Astrocyte (in vitro differentiated cells and primary cell): ENCODE results near the gene TEX38. TPM values are rescaled to one million over a fixed set of nuclear protein-coding genes. Genes with fewer than 3 reads are reported as not detected.

Experiments
- DNase-seq: peaks from one replicate; pipeline ENCODE4 v3.0.0-alpha.2; 2010; ENCODE audit warnings: low read depth
- FAIRE-seq: peaks from 2 replicates; lab custom pipeline; 2011; peaks lifted over from hg19 to GRCh38; lab: Jason Lieb, UNC
- H2AFZ ChIP-seq: 2 replicates; pipeline ENCODE4 v1.6.0; 2012; ENCODE audit warnings: low read depth, low read length, inconsistent platforms
- H3K27ac ChIP-seq: 2 replicates; pipeline ENCODE4 v1.5.1; 2011; ENCODE audit warnings: low read depth, low read length, inconsistent platforms
- H3K27me3 ChIP-seq: 2 replicates; pipeline ENCODE4 v1.6.0; 2011; ENCODE audit warnings: low read length, inconsistent platforms; ENCODE audit not compliant: insufficient read depth
- H3K36me3 ChIP-seq: 2 replicates; pipeline ENCODE4 v1.5.1; 2011; ENCODE audit warnings: low read length, inconsistent platforms; ENCODE audit not compliant: insufficient read depth
- H3K4me1 ChIP-seq: 2 replicates; pipeline ENCODE4 v1.5.1; 2011; ENCODE audit warnings: low read length, inconsistent platforms; ENCODE audit not compliant: insufficient read depth
- H3K4me2 ChIP-seq: 2 replicates; pipeline ENCODE4 v1.6.0; 2012; ENCODE audit warnings: low read length, inconsistent platforms
- H3K4me3 ChIP-seq: 2 replicates; pipeline ENCODE4 v1.5.1; 2011; ENCODE audit warnings: low read depth, mild to moderate bottlenecking, low read length, inconsistent platforms; ENCODE audit not compliant: insufficient read depth
- H3K79me2 ChIP-seq: 2 replicates; pipeline ENCODE4 v1.6.0; 2012; ENCODE audit warnings: mild to moderate bottlenecking, low read length, inconsistent platforms; ENCODE audit not compliant: insufficient read depth
- H3K9ac ChIP-seq: 2 replicates; pipeline ENCODE4 v1.6.0; 2012; ENCODE audit warnings: mild to moderate bottlenecking, low read length, inconsistent platforms
- H3K9me3 ChIP-seq: 2 replicates; pipeline ENCODE4 v1.5.1; 2012; ENCODE audit warnings: low read depth, mild to moderate bottlenecking, low read length, inconsistent platforms; ENCODE audit not compliant: insufficient read depth
- H4K20me1 ChIP-seq: 2 replicates; pipeline ENCODE4 v1.6.0; 2012; ENCODE audit warnings: low read length, inconsistent platforms; ENCODE audit not compliant: insufficient read depth
- H3K27ac Mint-ChIP-seq: one replicate; pipeline ENCODE4 v1.8.0; 2021; ENCODE audit warnings: mild to moderate bottlenecking, mixed read lengths; ENCODE audit not compliant: unreplicated experiment
- H3K27me3 Mint-ChIP-seq: one replicate; pipeline ENCODE4 v1.8.0; 2021; ENCODE audit warnings: low read depth, mixed read lengths; ENCODE audit not compliant: unreplicated experiment
- H3K36me3 Mint-ChIP-seq: one replicate; pipeline ENCODE4 v1.8.0; 2021; ENCODE audit warnings: low read depth, mixed read lengths; ENCODE audit not compliant: unreplicated experiment
- H3K4me1 Mint-ChIP-seq: one replicate; pipeline ENCODE4 v1.8.0; 2021; ENCODE audit warnings: low read depth, mixed read lengths; ENCODE audit not compliant: unreplicated experiment
- H3K4me3 Mint-ChIP-seq: one replicate; pipeline ENCODE4 v1.8.0; 2021; ENCODE audit warnings: mild to moderate bottlenecking, moderate library complexity, mixed read lengths; ENCODE audit not compliant: unreplicated experiment
- H3K9me3 Mint-ChIP-seq: one replicate; pipeline ENCODE4 v1.8.0; 2021; ENCODE audit warnings: mild to moderate bottlenecking, mixed read lengths; ENCODE audit not compliant: unreplicated experiment
- EZH2 ChIP-seq: IDR thresholded peaks from 2 replicates; pipeline ENCODE4 v1.6.1; 2012; ENCODE audit warnings: mild to moderate bottlenecking, low read length, inconsistent platforms; ENCODE audit not compliant: insufficient read depth
- total RNA-seq: library from RNA; stranded (reverse); gene quantifications from 2 replicates; pipeline ENCODE4 v1.2.1, GENCODE V29; 2021
- TF ChIP-seq, protein P1 (sequence below): IDR thresholded peaks from 2 replicates; pipeline ENCODE4 v1.5.1; 2011; ENCODE audit warnings: low read depth, mild to moderate bottlenecking, inconsistent platforms, low read length, moderate library complexity; ENCODE audit not compliant: insufficient read depth

The TEX38 gene
- total RNA-seq, 1 donor from 2014 or later: not detected

DNA sequence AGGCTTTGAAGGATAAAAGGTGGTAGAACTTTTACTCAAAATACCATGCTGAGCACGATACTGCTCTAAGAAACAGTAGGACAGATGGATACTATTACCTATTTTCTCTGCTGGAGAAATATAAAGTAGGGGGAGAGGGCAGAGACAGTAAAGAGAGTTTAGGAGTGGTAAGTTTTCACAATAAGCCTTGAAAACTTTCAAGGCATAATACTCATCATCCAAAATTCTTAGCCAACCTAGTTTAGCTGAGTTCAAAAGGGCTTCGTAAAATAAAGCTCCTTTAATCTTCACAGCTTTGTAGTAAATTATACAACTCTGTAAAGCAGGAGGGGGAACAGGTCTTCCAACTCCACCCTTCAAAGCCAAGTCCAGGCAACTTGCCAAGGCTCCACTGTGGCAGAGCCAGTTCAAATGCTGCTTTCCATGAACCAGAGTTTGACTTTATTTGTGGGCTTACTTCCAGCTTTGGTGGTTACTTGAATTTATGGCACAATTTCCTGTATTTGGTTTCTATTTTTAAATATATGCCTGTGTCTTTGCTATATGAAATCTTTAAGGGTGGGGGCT, 15.5 kb downstream of the TEX38 start:
- no peak for TF ChIP-seq EZH2
- TF ChIP-seq, protein P1, sequence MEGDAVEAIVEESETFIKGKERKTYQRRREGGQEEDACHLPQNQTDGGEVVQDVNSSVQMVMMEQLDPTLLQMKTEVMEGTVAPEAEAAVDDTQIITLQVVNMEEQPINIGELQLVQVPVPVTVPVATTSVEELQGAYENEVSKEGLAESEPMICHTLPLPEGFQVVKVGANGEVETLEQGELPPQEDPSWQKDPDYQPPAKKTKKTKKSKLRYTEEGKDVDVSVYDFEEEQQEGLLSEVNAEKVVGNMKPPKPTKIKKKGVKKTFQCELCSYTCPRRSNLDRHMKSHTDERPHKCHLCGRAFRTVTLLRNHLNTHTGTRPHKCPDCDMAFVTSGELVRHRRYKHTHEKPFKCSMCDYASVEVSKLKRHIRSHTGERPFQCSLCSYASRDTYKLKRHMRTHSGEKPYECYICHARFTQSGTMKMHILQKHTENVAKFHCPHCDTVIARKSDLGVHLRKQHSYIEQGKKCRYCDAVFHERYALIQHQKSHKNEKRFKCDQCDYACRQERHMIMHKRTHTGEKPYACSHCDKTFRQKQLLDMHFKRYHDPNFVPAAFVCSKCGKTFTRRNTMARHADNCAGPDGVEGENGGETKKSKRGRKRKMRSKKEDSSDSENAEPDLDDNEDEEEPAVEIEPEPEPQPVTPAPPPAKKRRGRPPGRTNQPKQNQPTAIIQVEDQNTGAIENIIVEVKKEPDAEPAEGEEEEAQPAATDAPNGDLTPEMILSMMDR: no peak
- DNase-seq (peak; percentile 55), FAIRE-seq (no peak)
- peaks cover 30% of the 10 kb centered on the region for H4K20me1 ChIP-seq
- no peaks in the 10 kb centered on the region for H3K9me3 ChIP-seq
- Mint-ChIP-seq H3K36me3 (peaks cover 7% of the 10 kb centered on the region), H3K27ac (no peak overlapping the region), H3K4me1 (peaks cover 25% of the 10 kb centered on the region), H3K27me3 (no peaks in the 10 kb centered on the region), H3K4me3 (no peak overlapping the region), H3K9me3 (no peaks in the 10 kb centered on the region)
- no peak overlapping the region for H3K27ac ChIP-seq
- no peak overlapping the region for H3K4me3 ChIP-seq
- no peaks in the 10 kb centered on the region for H3K4me1 ChIP-seq
- H3K9ac ChIP-seq: no peak overlapping the region
- no peaks in the 10 kb centered on the region for H3K27me3 ChIP-seq
- H3K4me2 ChIP-seq: no peak overlapping the region
- no peaks in the 10 kb centered on the region for H3K79me2 ChIP-seq
- H3K36me3 ChIP-seq: peaks cover 66% of the 10 kb centered on the region
- no peak overlapping the region for H2AFZ ChIP-seq

DNA sequence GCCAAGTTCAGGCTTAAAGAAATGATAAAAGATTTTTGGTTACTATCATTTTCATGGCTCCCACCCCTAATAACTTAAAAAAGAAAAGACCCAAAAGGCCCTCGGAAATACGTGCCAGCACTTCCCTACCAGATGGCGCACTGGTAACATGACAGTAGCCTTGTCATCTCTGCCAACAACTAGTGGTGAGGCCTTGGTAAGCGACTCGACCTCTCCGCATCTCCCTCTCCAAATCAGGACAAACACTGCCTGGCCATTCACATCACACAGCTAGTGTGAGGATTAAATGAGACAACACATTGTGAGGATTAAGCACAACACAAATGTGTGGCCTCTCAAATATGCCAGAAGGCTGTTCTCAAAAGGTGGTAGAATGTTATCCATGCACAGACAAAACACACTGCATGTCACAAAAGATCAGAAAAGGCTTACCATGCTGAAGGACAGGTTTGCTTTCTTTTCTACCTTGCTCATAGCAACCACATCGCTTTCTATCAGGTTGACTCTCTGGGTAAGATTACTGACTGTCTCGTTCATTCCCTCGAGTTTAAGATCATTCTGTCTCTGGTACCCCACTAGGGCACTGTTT, 16.4 kb downstream of the TEX38 start:
- no peak overlapping the region for H3K27ac Mint-ChIP-seq
- Histone ChIP-seq H3K9ac (no peak overlapping the region), H3K4me1 (no peaks in the 10 kb centered on the region), H3K27ac (no peak overlapping the region), H3K79me2 (no peaks in the 10 kb centered on the region), H3K4me2 (no peak overlapping the region), H3K4me3 (no peak overlapping the region), H3K36me3 (peaks cover 65% of the 10 kb centered on the region), H3K27me3 (no peaks in the 10 kb centered on the region), H3K9me3 (no peaks in the 10 kb centered on the region), H4K20me1 (peaks cover 36% of the 10 kb centered on the region), H2AFZ (no peak overlapping the region)
- TF ChIP-seq, protein P1: no peak
- TF ChIP-seq EZH2: no peak
- H3K4me1 Mint-ChIP-seq: peaks cover 25% of the 10 kb centered on the region
- FAIRE-seq: no peak
- no peak overlapping the region for H3K4me3 Mint-ChIP-seq
- H3K27me3 Mint-ChIP-seq: no peaks in the 10 kb centered on the region
- no peaks in the 10 kb centered on the region for H3K9me3 Mint-ChIP-seq
- DNase-seq: no peak
- H3K36me3 Mint-ChIP-seq: peaks cover 5% of the 10 kb centered on the region

DNA sequence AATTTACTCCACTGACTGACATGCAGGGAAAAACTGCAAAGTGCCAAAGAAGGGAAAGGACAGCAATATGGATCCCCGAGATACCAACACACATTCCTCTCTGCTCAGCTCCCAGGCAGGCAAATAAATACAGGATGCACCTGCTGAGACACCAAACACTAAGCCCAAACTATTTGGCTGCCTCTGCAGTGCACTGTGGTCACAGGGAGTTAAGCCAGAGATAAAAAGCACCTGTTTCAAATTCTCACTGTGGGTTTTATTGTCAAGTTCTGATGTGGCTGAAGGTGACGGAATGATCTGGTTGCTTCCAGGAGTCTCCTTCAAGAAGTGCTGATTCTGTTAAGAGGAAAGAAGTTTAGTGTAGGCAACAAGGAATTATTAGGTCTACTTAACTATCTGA, 17.7 kb downstream of the TEX38 start:
- Histone ChIP-seq H3K4me2 (no peak overlapping the region), H3K4me1 (no peaks in the 10 kb centered on the region), H3K4me3 (no peak overlapping the region), H3K36me3 (peaks cover 56% of the 10 kb centered on the region), H3K79me2 (no peaks in the 10 kb centered on the region), H2AFZ (no peak overlapping the region), H3K9me3 (no peaks in the 10 kb centered on the region), H3K27me3 (no peaks in the 10 kb centered on the region), H3K27ac (no peak overlapping the region), H3K9ac (no peak overlapping the region), H4K20me1 (peaks cover 42% of the 10 kb centered on the region)
- peaks cover 4% of the 10 kb centered on the region for H3K36me3 Mint-ChIP-seq
- DNase-seq (peak; percentile 18), FAIRE-seq (no peak)
- H3K27me3 Mint-ChIP-seq: no peaks in the 10 kb centered on the region
- TF ChIP-seq, protein P1: no peak
- no peak for TF ChIP-seq EZH2
- H3K4me3 Mint-ChIP-seq: no peak overlapping the region
- peaks cover 28% of the 10 kb centered on the region for H3K4me1 Mint-ChIP-seq
- no peaks in the 10 kb centered on the region for H3K9me3 Mint-ChIP-seq
- no peak overlapping the region for H3K27ac Mint-ChIP-seq
